Effector memory CD4-positive, alpha-beta T cell (primary cell): ENCODE results near the gene HIF3A.
"Not testable (repeated sequence)": the region's sequence is repeated elsewhere in the genome, so short reads cannot be mapped to it uniquely, and the experiment has no call there.

ENCODE experiments used
- DNase-seq, 3 donors: peaks; one replicate each; pipeline ENCODE4 v3.0.0-alpha.2; 2020
- H3K27ac ChIP-seq: 2 replicates; pipeline ENCODE4 v1.7.0; 2013; ENCODE audit warnings: mild to moderate bottlenecking, low read length, moderate library complexity; ENCODE audit not compliant: insufficient read depth, poor library complexity, severe bottlenecking
- H3K27me3 ChIP-seq: replicated peaks from 2 replicates; pipeline ENCODE4 v1.7.0; 2013; ENCODE audit warnings: mild to moderate bottlenecking, low read length; ENCODE audit not compliant: insufficient read depth, control insufficient read depth, poor library complexity, severe bottlenecking
- H3K36me3 ChIP-seq: 2 replicates; pipeline ENCODE4 v1.7.0; 2013; ENCODE audit warnings: mild to moderate bottlenecking, low read length, moderate library complexity; ENCODE audit not compliant: control insufficient read depth, insufficient read depth
- H3K4me1 ChIP-seq: 2 replicates; pipeline ENCODE4 v1.7.0; 2013; ENCODE audit warnings: low read length, mild to moderate bottlenecking; ENCODE audit not compliant: control insufficient read depth, insufficient read depth, poor library complexity, severe bottlenecking
- H3K4me3 ChIP-seq: 2 replicates; pipeline ENCODE4 v1.7.0; 2013; ENCODE audit warnings: low read length, low read depth, mild to moderate bottlenecking; ENCODE audit not compliant: insufficient read depth, poor library complexity, severe bottlenecking
- H3K9me3 ChIP-seq: 2 replicates; pipeline ENCODE4 v1.7.0; 2013; ENCODE audit warnings: mild to moderate bottlenecking, low read length, moderate library complexity; ENCODE audit not compliant: control insufficient read depth

The HIF3A gene

DNA sequence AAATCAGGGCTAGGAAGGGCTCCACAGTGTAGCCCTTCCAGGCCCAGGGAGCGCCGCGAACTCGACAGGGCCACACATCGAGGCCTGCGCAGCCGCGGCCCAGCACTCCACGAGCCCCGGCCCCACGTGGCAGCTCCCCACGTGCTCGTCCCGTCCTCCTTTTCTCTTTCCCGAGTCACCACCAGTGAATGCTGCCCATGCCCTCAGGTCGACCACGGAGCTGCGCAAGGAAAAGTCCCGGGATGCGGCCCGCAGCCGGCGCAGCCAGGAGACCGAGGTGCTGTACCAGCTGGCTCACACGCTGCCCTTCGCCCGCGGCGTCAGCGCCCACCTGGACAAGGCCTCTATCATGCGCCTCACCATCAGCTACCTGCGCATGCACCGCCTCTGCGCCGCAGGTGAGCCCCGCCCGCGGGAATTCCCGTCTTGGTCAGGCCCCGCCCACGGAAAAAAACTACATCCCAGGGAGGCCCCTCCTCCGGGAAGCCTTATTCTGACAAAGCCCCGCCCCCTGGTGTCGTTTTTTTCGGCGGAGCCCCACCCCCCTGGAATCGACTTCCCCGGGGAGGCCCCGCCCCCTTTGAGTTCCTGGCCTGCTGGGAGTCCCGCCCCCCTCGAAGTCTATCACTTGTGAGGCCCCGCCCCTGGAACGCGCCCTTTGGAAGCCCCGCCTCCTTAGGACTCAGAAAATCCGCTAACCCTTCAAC, 7.0 kb downstream of the HIF3A start:
- H3K9me3 ChIP-seq, result no peaks in the 10 kb centered on the region
- no peaks in the 10 kb centered on the region for H3K4me1 ChIP-seq
- no peaks in the 10 kb centered on the region for H3K36me3 ChIP-seq
- DNase-seq, result peak in 1 of 3 donors; percentile 3
- no peaks in the 10 kb centered on the region for H3K27me3 ChIP-seq
- no peak overlapping the region for H3K4me3 ChIP-seq
- no peak overlapping the region for H3K27ac ChIP-seq

GRCh38 chr19:46306501-46306900, 9.7 kb downstream of the HIF3A start:
- Histone ChIP-seq H3K4me1 (no peaks in the 10 kb centered on the region), H3K27me3 (no peaks in the 10 kb centered on the region), H3K36me3 (no peaks in the 10 kb centered on the region), H3K9me3 (no peaks in the 10 kb centered on the region), H3K4me3 (no peak overlapping the region), H3K27ac (no peak overlapping the region)
- DNase-seq, result no peak

- no peaks in the 10 kb centered on the region for H3K27me3 ChIP-seq
- no peaks in the 10 kb centered on the region for H3K9me3 ChIP-seq
- H3K27ac ChIP-seq, result no peak overlapping the region
- H3K4me3 ChIP-seq, result no peak overlapping the region
- no peaks in the 10 kb centered on the region for H3K36me3 ChIP-seq
- H3K4me1 ChIP-seq, result no peaks in the 10 kb centered on the region
- no peak for DNase-seq
Measured at GRCh38 chr19:46308510-46308909, 11.7 kb downstream of the HIF3A start.

- DNase-seq, result no peak
- Histone ChIP-seq H3K27ac (no peak overlapping the region), H3K27me3 (no peaks in the 10 kb centered on the region), H3K4me1 (no peaks in the 10 kb centered on the region), H3K4me3 (no peak overlapping the region), H3K9me3 (no peaks in the 10 kb centered on the region), H3K36me3 (no peaks in the 10 kb centered on the region)
Measured at GRCh38 chr19:46309056-46309455, 12.2 kb downstream of the HIF3A start.

- no peak overlapping the region for H3K4me3 ChIP-seq
Measured at GRCh38 chr19:46311444-46311843, 14.6 kb downstream of the HIF3A start.

DNA sequence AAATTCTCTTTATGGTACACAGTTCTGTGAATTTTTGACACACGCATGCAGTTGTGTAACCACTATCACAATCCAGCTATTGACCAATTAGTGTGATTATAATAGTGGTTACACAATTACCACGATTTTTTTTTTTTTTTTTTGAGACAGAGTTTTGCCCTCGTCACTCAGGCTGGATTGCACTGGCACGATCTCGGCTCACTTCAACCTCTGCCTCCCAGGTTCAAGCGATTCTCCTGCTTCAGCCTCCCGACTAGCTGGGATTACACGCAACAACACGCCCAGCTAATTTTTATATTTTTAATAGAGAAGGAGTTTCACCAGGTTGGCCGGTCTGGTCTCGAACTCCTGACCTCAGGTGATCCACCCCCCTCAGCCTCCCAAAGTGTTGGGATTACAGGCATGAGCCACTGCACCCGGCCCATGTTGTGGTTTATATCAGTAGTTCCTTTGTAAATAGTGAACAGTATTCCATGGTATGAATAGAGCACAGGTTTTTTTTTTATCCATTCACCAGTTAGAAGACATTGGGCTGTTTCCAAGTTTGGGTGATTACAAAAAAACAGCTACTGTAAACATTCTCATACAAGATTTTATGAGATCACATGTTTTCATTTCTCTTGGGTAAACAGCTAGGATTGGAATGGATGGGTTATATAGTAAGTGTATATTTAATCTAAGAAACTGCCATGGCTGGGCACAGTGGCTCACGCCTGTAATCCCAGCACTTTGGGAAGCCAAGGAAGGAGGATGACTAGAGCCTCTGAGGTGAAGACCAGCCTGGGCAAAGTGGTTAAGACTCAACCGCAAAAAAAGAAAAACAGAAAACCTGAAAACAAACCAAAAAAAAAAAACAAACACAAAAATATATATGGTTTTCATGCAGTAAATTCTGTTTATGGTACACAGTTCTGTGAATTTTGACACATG, 17.0 kb downstream of the HIF3A start:
- not testable (repeated sequence) for H3K27ac ChIP-seq, H3K27me3 ChIP-seq, H3K9me3 ChIP-seq, DNase-seq, H3K4me3 ChIP-seq, H3K36me3 ChIP-seq, H3K4me1 ChIP-seq

More at GRCh38 chr19:46311444-46311843, 14.6 kb downstream of the HIF3A start:
- Histone ChIP-seq H3K27me3 (no peaks in the 10 kb centered on the region), H3K36me3 (no peaks in the 10 kb centered on the region), H3K27ac (no peak overlapping the region), H3K9me3 (no peaks in the 10 kb centered on the region), H3K4me1 (no peaks in the 10 kb centered on the region)
- no peak for DNase-seq

DNA sequence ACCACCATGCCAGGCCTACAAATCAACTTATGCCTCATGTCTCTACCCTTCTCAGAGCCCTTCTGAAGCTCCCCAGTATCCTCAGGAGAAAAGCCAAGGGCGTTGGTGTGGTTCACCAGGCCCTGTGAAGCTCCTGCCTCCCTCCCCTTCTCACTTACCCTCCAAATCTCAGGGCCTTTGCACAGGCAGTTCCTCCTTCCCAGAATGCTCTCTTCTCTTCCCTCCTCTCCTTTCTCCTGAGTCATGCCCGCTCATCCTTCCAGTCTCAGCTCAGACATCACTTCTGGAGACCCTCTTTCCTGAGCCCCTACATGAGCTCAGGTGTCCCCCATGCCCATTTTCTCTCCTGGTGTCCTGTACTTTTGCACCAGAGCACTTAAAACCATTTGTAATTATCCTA, 20.5 kb downstream of the HIF3A start:
- H3K4me1 ChIP-seq, result no peaks in the 10 kb centered on the region
- no peaks in the 10 kb centered on the region for H3K27me3 ChIP-seq
- no peak overlapping the region for H3K27ac ChIP-seq
- H3K9me3 ChIP-seq, result no peaks in the 10 kb centered on the region
- no peaks in the 10 kb centered on the region for H3K36me3 ChIP-seq
- H3K4me3 ChIP-seq, result no peak overlapping the region
- no peak for DNase-seq

GRCh38 chr19:46319613-46320012, 22.8 kb downstream of the HIF3A start:
- Histone ChIP-seq H3K27me3 (no peaks in the 10 kb centered on the region), H3K9me3 (no peaks in the 10 kb centered on the region), H3K4me3 (no peak overlapping the region), H3K4me1 (no peaks in the 10 kb centered on the region), H3K27ac (no peak overlapping the region), H3K36me3 (no peaks in the 10 kb centered on the region)
- DNase-seq, result no peak

DNA sequence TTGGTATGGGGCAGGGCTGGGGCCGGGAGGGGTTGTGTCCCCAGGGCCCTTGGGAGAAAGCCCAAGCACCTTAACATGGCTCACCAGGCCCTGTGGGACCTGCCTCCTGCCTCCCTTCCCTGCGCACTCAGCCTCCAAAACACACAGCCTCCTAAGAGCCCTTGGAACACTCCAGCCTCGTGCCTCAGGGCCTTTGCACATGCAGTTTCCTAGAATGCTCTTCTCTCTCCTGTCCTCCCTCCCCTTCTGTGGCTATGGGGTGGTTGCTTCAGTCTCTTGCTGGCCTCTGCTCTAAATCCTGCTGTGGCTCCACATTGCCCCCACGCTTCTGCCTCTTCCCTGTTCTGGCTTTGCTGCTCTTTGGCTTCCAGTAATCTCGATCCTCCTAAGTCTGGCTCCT, 23.7 kb downstream of the HIF3A start:
- DNase-seq, result no peak
- Histone ChIP-seq H3K36me3 (no peaks in the 10 kb centered on the region), H3K9me3 (no peaks in the 10 kb centered on the region), H3K27ac (no peak overlapping the region), H3K27me3 (no peaks in the 10 kb centered on the region), H3K4me1 (no peaks in the 10 kb centered on the region), H3K4me3 (no peak overlapping the region)

DNA sequence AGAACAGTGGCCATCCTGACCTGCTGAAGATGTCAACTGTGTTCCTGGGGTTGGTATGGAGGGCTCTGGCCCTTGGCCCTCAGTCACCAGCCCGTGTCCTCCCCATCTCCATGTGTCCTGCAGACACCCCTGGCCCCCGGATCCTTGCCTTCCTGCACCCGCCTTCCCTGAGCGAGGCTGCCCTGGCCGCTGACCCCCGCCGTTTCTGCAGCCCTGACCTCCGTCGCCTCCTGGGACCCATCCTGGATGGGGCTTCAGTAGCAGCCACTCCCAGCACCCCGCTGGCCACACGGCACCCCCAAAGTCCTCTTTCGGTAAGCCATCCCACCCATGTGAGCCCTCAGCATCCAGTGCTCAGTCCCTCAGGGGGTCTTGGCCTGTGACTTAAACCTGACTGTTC, 24.8 kb downstream of the HIF3A start:
- Histone ChIP-seq H3K27me3 (no peaks in the 10 kb centered on the region), H3K4me1 (no peaks in the 10 kb centered on the region), H3K9me3 (peaks cover 7% of the 10 kb centered on the region), H3K36me3 (no peaks in the 10 kb centered on the region), H3K27ac (no peak overlapping the region), H3K4me3 (no peak overlapping the region)
- no peak for DNase-seq
